ENCODE data around the gene METTL22.
A peak's percentile ranks its signal among the peaks of the same experiment; 100 is the strongest.

METTL22 gene

DNA sequence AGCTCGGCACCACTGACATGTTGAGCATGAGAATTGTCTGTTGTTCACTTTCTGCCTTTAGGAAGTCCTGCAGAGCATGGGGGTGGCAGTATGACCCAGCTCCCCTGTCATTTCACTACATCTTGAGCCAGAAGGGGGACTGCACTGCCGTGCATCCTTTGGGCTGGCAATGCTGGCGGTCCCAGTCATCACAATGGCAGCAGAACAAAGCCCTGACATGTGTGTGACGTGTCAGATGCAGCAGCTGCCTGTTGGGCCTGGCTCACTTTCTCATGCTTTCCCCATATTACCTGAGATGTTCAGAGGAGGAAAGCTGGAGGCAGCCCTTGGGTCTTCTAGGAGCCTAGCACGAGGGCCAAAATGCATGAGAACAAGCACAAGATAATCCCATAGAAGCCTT lies 46.6 kb downstream of the METTL22 start:
- no peak for DNase-seq (ENCODE audit: low spot score)

DNA sequence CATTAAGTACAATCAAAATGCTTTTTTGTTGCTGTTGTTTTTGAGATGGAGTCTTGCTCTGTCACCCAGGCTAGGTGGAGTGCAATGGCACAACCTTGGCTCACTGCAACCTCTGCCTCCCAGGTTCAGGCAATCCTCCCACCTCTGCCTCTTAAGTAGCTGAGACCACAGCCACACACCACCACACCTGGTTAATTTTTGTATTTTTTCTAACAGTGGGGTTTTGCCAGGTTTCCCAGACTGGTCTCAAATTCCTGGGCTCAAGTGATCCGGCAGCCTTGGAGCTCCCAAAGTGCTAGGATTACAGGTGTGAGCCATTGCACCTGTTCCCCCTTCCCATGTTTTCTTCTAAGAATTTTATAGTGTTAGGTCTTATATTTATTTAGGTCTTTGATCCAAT lies 48.0 kb downstream of the METTL22 start:
- DNase-seq (ENCODE audit: low spot score), result no peak

DNA sequence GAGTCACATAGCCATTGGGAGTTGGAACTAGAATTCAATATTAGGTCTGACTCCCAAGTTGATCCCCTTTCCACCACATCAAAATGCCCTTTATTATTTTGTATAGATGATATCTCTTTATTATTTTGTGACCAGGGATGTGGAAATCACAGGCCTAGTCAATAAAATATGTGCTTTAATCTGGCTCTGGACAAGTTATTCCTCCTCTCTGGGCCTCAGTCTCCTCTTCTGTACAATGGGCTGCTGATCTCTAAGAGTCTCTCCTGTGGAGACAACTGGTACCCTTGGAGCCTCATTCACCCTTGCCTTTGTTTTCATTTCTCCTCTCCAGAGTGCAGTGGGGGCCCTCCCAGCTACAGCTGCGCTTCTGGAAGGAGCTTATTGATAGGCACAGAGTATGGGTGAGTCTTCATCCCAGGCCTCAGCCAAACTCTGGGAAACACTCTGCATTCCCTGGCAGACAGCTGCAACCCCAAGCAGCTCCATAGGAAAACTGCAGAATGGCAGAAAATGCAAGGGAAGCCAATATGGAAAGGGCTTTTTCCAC lies 48.6 kb downstream of the METTL22 start:
- no peak for DNase-seq (ENCODE audit: low spot score)

DNA sequence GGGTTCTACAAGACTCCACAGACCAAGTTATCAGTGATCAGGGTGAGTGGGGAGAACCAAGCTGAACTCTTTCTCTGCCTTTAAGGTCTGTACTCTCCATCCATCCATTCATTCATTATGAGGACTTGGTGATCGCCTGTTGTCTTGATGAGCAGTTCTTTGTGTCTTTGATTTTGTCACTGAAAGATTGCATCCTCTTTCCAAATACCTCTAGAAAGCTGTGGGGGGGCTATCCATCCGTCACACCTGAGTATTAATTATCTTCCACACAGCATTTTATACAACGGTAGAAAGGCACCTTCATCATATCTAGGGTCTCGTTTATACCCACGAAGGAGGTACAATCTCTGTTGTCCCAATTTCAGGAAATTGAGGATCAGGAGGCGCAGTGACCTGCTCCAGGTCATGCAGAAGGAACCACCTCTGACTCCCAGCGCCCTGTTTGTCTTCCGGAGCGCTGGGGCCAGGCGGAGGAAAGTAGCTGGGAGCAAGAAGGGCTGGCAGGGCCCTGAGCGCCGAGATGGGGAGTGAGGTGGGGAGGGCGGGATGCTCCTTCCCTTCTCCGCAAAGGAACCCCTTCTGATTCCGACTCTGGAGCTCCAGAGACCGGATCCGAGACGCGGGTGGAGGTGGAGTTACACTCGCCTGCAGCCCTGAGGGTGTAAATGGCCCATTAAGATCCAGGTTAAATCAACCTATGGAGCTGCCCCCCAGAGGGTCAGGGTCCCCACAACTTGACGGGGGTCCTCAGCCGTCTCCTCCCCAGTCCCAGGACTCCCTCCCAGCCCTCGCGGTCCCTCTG lies 52.3 kb downstream of the METTL22 start:
- DNase-seq (ENCODE audit: low spot score), result no peak

DNA sequence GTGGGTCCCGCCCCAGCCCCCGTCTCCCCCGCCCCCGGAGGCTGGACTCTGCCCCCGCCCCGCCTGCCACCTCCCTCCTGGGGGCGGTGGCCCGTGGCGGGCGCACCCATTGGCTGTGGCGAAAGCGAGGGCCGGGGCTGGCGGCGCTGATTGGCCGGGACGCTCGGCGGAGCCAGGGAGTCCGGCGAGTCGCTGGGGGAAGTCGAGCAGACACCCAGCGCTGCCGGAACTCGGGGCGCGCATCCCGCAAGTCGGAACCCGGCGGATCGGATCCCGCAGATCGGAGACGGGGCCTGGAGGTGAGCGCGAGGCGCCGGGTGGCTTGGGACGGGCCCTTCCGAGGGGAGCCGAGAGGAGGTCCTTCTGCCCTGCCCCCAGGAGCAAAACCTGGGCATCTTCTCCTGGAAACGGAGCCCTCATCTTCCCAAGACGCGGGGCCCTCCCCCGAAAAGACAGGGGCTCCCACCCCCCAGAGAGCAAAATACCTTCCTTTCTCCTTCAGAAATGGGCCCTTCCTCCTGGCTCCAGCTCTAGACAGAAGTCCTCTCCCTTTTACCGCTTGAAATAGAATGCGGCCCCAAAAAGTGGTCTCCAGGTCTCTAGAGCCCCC lies 53.0 kb downstream of the METTL22 start, which contains the start of gene ABAT:
Gene ABAT, plus strand, starts transcription at position 205 of the 610 bp plus-strand sequence. CDS start 61,123 bp downstream, outside the sequence.
- DNase-seq (ENCODE audit: low spot score), result peak; percentile 78

DNA sequence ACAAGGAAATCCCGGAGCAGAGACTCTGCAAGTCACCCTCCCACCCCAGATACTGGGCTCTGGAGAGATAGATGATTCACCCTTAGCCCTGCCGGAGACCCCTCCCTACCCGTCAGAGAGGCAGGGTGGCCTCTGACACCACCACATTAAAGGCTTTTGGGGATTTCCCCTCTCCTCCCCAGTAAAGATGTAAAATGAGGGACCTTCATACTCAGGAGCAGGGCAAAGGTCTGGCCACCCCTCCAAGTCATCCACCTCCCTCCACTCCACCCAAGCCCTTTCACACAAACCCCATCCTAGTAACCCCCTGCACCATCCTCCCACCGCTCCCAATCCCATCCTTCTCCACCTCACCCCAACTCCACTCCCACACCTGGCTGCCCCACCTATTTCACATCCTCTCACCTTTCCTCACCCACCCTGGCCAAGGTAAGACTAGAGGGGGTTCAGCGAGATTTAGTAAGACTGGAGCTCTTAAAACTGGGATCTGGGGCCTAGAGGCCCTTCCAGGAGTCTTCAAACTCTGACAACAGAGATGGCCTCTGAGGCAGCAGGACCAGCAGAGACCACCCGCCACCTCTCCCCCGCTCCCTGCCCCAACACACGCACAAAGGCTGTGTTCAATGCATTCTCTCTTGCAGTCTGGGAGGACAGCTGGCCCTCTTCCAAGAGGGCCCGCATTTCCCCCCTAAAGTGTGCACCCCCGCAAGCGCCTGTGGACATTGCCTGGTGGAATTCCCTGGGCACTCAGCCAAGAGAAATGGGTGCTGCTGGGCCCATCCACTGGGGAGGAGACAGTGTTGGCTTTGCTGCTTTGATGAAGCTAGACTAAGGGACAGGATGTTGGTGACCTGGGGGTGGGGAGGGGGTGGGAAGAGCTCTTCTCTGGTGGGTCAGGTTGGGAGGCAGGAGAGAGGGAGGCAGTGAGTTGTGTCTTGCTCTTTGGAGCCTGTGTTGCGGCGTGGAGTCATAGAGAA lies 54.0 kb downstream of the METTL22 start:
- DNase-seq (ENCODE audit: low spot score), result no peak

DNA sequence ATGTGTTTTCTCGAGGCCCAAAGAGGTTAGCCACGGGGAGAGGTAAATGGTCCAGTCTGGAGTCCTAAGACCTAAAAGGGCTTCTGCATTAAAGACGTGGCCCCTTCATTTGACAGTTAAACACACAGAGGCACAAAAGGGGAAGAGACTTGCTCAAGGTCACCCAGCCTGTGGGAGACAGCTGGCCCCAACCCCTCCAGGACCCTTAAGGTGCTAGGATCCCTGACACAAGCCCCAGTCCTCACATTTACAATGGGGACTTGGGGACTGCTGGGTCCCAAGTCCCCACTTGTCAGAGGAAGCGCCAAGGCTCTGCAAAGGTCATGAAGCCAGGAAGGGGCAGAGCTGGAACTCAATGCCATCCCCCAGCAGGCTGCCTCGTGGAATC lies 54.7 kb downstream of the METTL22 start:
- no peak for DNase-seq (ENCODE audit: low spot score)

DNA sequence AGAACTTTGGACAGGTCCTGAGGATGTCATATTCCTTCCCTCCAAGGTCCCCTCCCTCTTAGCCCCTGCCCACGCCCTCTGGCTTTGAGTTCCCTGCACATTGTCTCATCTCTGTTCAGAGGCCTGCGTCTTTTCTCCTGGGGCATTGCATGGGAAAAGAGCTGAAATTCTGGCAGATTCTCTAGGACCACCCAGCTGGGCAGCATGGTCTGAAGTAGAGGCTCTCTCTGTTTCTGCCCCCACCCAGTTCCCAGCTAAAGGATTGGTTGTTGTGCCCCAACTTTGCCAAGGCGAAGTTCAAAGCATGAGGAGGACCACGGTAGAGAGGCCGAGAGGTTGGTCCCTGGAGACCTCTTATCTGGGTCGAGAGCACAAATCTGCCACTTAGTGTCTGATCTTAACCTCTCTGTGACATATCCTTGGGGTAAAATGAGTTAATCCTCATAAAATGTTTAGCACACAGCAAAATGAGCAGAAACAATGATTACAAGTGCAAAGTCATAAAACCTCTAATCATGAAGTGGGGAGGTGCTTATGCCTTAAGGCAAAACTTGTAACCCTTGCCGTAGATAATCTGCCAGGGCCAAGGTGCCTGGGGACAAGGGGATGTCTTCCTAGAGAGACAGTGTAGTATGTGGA lies 55.4 kb downstream of the METTL22 start:
- no peak for DNase-seq (ENCODE audit: low spot score)

DNA sequence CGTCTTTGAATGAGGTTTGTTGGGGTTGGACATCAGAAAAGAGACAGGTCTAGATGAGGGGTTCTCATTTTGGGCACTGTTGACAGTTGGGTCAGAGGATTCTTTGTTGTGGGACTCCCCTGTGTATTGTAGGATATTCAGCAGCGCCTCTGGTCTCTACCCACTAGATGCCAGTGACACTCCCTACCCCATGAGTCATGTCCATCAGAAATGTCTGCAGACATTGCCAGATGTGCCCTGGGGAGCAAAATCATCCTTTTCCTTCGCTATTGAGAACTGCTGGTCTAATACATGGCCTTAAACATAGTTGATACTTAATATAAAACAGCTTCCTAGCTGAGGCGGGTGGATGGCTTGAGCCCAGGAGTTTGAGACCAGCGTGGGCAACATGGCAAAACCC lies 56.0 kb downstream of the METTL22 start:
- no peak for DNase-seq (ENCODE audit: low spot score)

DNA sequence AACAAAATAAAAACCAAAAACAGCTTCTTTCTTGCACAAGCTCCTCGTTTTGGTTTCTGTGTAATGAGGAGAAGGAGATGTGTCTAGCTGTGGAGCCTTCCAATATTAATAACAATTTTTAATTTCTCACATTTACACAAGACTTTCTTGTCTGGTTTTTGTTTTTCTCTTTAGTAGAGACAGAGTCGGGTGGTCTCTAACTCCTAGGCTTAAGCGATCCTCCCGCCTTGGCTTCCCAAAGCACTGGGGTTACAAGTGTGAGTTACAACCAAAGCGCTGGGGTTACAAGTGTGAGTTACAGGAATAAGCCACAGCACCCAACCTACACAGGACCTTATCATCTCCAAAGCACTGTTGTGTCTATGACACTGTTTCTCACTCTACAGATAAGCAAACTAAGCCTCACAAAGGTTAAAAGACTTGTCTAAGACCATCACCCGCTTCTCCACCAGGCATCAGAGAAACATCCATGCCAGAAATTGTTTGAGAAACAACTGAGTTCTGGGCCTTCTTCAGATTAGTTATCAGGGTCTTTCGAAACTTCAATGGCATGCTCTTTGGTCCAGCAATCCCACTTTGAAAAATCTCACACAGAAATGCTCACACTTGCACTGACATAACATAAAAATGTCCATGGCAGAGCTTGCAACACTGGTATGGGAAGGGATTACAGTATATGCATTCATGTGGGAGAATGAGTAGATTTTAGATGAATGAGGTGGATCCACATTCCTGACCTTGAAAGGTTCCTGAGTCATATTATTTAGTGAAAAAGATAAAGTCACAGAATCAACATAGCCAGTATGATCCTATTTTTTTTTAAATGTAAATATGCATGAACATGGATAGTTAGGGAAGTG lies 56.8 kb downstream of the METTL22 start:
- no peak for DNase-seq (ENCODE audit: low spot score)

DNA sequence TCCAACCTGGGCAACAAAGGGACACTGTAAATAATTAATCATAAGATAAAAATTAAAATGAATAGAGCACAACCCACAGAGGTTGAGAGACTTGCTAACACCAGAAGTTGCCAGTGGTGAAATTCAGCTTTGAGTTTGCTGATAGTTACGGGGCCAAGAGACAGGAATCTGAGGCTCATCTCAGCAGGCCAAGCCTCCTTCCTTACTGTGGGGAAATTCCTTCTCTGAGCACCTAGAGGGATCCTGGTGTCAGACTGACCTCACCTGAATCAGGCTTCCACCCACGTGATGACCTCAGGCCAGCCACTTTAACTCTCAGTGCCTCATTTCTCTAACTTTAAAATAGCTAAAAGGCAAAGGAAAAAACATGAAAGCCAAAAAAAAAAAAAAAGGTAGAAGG lies 57.7 kb downstream of the METTL22 start:
- DNase-seq (ENCODE audit: low spot score), result no peak

DNA sequence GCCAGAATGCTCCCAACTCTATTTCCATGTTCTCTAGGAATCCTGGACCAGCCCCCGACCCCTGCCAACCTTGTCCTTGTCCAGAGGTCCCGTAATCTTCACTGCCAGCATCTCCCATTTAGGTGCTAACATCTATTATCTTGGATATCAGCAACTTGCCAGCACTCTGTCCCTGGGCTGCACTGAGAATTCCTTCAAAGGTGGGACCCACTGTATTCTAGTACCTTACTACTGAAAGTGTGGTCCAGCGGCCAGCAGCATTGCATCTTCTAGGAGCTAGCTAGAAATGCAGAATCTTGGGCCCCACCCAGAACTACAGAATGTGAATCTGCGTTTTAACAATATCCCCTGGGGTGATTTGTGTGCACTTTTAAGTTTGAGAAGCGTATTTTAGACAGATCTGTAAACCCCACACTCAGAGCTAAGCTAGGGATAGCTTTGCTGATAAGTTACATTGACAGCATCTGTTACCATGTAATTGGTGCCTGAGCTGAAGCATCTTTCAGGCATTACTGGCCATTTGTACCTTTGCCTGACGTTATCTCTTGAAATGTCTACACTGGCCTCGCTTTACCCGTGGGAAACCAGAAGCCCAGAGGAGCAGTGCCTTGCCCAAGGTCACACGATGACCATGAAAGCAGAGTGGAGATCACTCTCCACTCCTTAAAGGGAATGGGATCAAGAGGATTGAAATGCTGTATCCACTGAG lies 61.2 kb downstream of the METTL22 start:
- no peak for DNase-seq (ENCODE audit: low spot score)

DNA sequence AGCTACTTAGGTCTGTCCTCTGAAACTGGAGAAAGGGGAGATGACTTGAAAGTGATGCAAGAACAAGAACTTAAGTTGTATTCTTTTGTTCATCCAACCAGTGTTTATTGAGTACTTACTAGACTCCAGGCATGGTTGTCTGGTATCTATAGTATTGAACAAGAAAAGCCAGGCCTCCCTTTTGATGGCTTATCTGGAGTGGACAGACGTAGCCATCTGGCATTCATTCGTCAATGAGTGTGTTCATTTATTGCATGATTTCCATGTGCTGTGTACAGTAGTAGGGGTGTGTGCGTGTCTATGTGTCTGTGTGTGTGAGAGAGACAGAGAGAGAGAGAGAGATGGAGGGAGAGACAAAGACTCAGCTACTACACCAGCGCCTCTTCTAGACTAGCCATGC lies 62.1 kb downstream of the METTL22 start:
- DNase-seq (ENCODE audit: low spot score), result no peak

DNA sequence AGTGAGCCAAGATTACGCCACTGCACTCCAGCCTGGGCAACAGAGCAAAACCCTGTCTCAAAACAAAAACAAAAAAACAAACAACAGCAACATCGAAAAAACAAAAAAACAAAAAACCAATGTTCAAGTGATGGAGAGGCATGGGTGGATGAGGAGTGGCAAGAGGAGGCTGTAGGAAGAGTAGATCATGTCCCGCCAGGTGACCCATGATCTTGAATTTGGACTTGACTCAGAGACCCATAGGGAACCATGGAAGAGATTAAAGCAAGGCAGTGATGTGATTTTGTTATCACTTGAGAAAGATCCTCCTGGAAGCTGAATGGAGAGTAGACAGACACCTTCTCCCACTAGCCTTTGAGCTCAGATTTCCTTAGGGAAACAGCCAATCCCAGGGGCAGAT lies 64.1 kb downstream of the METTL22 start:
- no peak for DNase-seq (ENCODE audit: low spot score)

DNA sequence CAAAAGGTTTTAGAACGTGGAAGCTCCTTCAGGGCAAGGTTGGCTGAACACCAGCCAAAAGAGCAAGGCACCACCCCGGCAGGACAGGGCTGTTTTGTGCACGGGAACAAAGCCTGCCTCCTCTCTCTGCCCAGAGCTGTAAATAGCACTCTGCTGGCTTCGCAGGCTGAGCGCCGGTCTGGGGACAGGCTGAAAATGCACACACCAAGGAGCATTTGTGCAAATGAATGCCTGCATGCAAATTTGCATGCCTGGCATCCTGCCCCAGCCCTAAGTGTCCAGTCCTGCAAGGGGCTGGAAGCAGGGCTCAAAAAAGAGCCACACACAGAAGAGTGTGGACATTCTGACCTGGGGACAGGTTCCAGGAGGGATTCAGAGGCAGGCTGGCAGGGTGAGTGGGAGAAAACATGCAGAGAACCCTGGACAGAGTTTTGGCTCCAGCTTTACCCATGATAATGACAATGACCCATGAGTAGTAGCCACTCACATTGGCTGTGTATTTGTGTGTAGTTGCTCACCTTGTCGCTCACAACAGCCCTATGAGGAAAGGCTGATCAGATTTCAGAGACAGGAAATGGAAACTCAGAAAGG lies 64.6 kb downstream of the METTL22 start:
- no peak for DNase-seq (ENCODE audit: low spot score)

DNA sequence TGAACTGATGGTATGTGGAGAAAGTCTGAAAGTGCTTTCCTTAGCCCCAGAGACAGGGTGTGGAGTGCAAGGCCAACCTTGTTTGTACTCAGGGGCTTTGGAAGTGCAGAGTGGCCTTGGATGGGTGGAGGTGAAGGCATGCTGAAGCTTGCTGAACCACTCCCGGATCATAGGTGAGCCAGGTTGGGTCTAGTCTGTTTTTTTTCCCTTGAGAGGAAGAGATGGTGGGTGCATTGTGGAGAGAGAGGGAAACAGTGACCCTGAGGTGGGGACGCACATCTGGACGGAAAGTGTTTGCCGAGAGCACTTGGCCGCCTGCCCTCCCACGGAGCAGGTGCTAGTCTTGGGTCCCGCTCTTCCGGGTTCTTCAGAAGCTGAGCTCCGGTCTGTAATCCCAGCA lies 65.4 kb downstream of the METTL22 start:
- no peak for DNase-seq (ENCODE audit: low spot score)

DNA sequence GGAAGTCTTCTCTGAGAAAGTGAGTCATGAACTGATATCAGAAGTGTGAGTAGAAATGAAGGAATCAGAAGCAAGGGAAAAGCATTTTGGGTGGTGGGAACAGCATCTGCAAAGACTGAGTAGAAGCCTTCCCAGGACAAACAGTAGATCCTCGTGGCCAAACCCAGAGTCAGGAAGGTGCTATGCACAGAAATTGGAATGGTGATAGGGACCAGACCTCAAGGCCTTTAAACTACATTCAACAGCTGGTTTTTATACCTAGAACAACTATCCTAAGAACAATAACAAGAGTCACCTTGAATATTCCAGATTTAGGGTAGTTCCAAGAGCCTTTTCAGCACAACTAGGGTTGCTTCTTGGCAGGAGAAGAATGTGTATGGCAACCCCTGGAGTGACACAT lies 68.2 kb downstream of the METTL22 start:
- no peak for DNase-seq (ENCODE audit: low spot score)

DNA sequence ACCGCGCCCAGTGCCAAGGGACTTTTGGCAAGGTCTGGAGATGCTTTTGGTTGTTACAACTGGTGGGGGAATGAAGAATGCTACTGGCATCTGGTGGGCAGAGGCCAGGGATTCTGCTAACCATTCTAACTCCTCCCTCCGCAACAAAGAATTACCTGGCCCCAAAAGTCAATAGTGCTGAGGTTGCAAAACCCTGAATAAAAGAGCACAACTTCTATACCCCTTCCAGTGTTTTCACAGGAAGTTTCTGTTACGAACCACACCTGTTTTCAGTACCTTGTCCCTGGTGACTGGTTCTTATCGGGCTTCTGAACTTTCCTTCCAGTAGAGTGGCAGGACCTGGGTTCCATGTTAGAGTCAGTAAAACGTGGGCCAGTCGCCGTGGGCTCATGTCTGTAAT lies 70.2 kb downstream of the METTL22 start:
- DNase-seq (ENCODE audit: low spot score), result no peak

DNA sequence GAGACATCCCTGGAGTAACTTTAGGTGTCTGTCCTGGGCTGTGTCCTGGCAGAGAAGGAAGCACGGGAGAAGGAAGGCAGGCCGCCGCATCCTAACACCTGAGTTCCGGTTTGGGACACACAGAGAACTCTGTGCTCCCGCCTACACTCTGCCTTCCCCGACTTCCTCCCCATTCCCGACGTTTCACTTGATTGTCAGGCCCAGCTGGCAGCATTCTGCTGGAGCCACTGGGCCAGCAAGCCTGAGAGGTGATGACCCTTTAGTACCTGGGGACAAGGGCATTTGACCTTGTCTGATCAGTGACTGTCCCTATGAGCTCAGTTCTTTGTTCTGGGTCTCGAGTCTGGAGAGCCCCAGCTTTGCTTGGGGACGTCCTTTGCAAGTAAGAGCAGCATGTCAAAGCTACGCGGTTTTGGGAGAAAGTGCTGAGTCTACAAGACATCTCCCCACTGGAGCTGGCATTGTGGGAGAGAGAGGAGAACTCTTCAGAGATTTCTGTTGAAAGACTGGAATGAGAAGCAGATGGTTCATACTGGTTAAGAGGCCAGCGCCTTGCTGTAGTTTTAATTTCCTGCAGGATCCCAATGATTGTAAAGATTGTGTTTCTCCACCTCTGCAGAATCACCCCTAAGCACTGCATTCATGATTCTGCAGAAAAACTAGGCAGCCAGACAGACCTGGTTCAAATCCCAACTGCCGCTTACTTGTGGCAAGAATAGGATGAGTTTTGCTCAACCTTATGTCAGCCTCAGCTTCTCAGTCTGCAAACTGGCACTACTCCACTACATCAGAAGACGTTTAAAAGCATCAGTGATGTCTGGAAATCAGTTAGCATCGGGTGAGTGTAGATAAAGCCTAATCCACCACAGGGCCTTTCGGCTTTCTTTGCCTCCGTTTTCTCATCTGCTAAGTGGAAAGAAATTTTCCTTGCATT lies 73.6 kb downstream of the METTL22 start:
- DNase-seq (ENCODE audit: low spot score), result no peak
